ENCODE measurements around the gene MAP2K4. TPM values are rescaled to one million over a fixed set of nuclear protein-coding genes. Genes with fewer than 3 reads are reported as not detected.

The MAP2K4 gene
- total RNA-seq, 1 donor from 2014 or later, result 36.5 TPM

DNA sequence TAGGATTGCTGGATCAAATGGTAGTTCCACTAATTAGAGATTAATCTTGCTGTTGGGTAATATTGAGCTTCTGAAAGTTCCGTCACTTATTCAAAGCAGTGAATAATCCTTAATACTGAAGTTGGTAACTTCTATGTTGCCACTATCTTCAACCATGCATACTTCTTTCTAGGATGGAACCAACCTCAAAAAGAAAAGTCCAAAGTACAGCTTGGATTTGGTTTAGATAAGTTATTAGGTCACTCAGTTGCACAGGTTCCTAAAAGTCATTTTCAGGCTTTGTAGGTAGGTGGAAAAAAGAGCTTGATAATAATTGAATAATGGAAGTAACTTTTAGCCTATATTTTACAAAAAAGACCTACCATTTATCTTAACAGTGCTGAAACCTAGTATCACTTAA lies 78.7 kb downstream of the MAP2K4 start:
- intact Hi-C loops (cut with DNase I), result no loop called here
- no peak for ATAC-seq
- H3K36me3 ChIP-seq, result peaks cover 16% of the 10 kb centered on the region
- no peak overlapping the region for H3K4me3 ChIP-seq
- H3K9me3 ChIP-seq, result no peaks in the 10 kb centered on the region
- DNase-seq, result no peak
- no peaks in the 10 kb centered on the region for H3K27me3 ChIP-seq
- TF ChIP-seq CTCF (IDR thresholded peaks at IDR 0.05), result no peak
- H3K27ac ChIP-seq, result no peak overlapping the region
- no peaks in the 10 kb centered on the region for H3K4me1 ChIP-seq

GRCh38 chr17:12104831-12105230 lies 84.2 kb downstream of the MAP2K4 start:
- no peak overlapping the region for H3K27ac ChIP-seq
- H3K36me3 ChIP-seq, result peaks cover 7% of the 10 kb centered on the region
- no peaks in the 10 kb centered on the region for H3K27me3 ChIP-seq
- intact Hi-C loops (cut with DNase I), result no loop called here
- H3K4me1 ChIP-seq, result no peaks in the 10 kb centered on the region
- ATAC-seq (no peak), DNase-seq (no peak)
- no peaks in the 10 kb centered on the region for H3K9me3 ChIP-seq
- no peak for TF ChIP-seq CTCF (IDR thresholded peaks at IDR 0.05)
- H3K4me3 ChIP-seq, result no peak overlapping the region

GRCh38 chr17:12107905-12108304 lies 87.2 kb downstream of the MAP2K4 start:
- Histone ChIP-seq H3K27ac (no peak overlapping the region), H3K4me3 (no peak overlapping the region), H3K9me3 (no peaks in the 10 kb centered on the region), H3K36me3 (peaks cover 19% of the 10 kb centered on the region), H3K4me1 (no peaks in the 10 kb centered on the region), H3K27me3 (no peaks in the 10 kb centered on the region)
- intact Hi-C loops (cut with DNase I), result no loop called here
- no peak for TF ChIP-seq CTCF (IDR thresholded peaks at IDR 0.05)
- DNase-seq (no peak), ATAC-seq (no peak)

GRCh38 chr17:12110906-12111305 lies 90.2 kb downstream of the MAP2K4 start:
- no peaks in the 10 kb centered on the region for H3K4me1 ChIP-seq
- TF ChIP-seq CTCF (IDR thresholded peaks at IDR 0.05), result no peak
- no peak for ATAC-seq
- no peak overlapping the region for H3K4me3 ChIP-seq
- H3K27ac ChIP-seq, result no peak overlapping the region
- no peaks in the 10 kb centered on the region for H3K9me3 ChIP-seq
- peaks cover 49% of the 10 kb centered on the region for H3K36me3 ChIP-seq
- DNase-seq, result no peak
- no peaks in the 10 kb centered on the region for H3K27me3 ChIP-seq
- intact Hi-C loops (cut with DNase I), result no loop called here

GRCh38 chr17:12113156-12113555 lies 92.5 kb downstream of the MAP2K4 start:
- Histone ChIP-seq H3K27ac (no peak overlapping the region), H3K27me3 (no peaks in the 10 kb centered on the region), H3K4me1 (no peaks in the 10 kb centered on the region), H3K4me3 (no peak overlapping the region), H3K9me3 (no peaks in the 10 kb centered on the region), H3K36me3 (peaks cover 56% of the 10 kb centered on the region)
- intact Hi-C loops (cut with DNase I), result no loop called here
- no peak for TF ChIP-seq CTCF (IDR thresholded peaks at IDR 0.05)
- ATAC-seq (no peak), DNase-seq (no peak)

- H3K27ac ChIP-seq, result no peak overlapping the region
- intact Hi-C loops (cut with DNase I), result no loop called here
- H3K27me3 ChIP-seq, result no peaks in the 10 kb centered on the region
- no peak overlapping the region for H3K4me3 ChIP-seq
- H3K4me1 ChIP-seq, result no peaks in the 10 kb centered on the region
- H3K36me3 ChIP-seq, result peaks cover 55% of the 10 kb centered on the region
- no peak for TF ChIP-seq CTCF (IDR thresholded peaks at IDR 0.05)
- ATAC-seq, result no peak
- no peak for DNase-seq
- H3K9me3 ChIP-seq, result no peaks in the 10 kb centered on the region
Measured at GRCh38 chr17:12114686-12115418, 94.2 kb downstream of the MAP2K4 start.
